ENCODE results near the gene C1GALT1.
A peak's percentile ranks its signal among the peaks of the same experiment; 100 is the strongest.
"Not testable (repeated sequence)": the region's sequence is repeated elsewhere in the genome, so short reads cannot be mapped to it uniquely, and the experiment has no call there.

C1GALT1 gene

DNA sequence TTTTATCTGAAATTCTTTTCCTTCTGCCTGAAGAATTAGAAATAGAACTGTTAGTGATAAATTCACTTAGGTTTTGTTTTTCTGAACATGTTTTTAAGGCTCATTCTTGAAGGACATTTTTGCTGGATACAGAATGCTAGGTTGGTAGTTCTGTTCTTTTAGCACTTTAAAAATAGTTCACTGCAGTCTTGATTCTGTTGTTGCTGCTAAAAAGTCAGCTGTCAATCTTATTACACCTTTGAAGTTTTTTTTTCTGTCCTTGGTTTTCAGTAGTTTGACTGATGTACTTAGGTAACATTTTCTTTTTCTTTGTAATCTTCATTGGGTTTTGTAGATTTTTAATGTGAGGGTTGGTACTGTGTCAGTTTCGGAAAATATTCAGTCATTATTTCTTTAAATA, 48.7 kb downstream of the C1GALT1 start:
- Mint-ChIP-seq H3K4me3 (no peak overlapping the region), H3K4me1 (peaks cover 32% of the 10 kb centered on the region), H3K27ac (no peak overlapping the region), H3K9me3 (peaks cover 13% of the 10 kb centered on the region), H3K36me3 (peaks cover 33% of the 10 kb centered on the region)
- no peak for DNase-seq (ENCODE audit: low spot score in 2 of 2)
- no peak for ATAC-seq

- peaks cover 42% of the 10 kb centered on the region for H3K36me3 Mint-ChIP-seq
- H3K27ac Mint-ChIP-seq, result no peak overlapping the region
- H3K9me3 Mint-ChIP-seq, result peaks cover 13% of the 10 kb centered on the region
- peaks cover 34% of the 10 kb centered on the region for H3K4me1 Mint-ChIP-seq
- H3K4me3 Mint-ChIP-seq, result no peak overlapping the region
- ATAC-seq (no peak), DNase-seq (ENCODE audit: low spot score in 2 of 2) (no peak)
These were observed 49.5 kb downstream of the C1GALT1 start for GRCh38 chr7:7231865-7232264.

DNA sequence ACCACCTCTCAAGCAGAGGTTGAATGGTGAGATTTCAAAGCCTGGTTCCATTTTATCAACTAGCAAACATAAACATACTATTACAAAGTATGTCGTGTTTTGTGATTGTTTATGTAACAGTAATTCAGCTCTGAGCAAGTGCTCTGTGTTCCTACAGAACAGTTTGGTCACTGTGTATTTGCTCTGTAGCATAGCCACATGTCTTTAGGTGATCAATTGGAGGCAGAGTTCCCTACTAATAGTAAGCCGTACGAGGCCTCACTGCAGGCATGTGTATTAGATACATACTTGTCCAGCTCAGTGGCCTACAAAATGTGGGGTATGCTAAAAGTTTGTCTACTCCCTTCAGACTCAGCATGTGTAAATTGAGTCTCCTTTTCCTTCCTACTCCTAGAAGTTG, 53.0 kb downstream of the C1GALT1 start:
- H3K4me3 Mint-ChIP-seq, result no peak overlapping the region
- peaks cover 10% of the 10 kb centered on the region for H3K9me3 Mint-ChIP-seq
- DNase-seq (ENCODE audit: low spot score in 2 of 2), result no peak
- no peak overlapping the region for H3K27ac Mint-ChIP-seq
- no peak for ATAC-seq
- H3K4me1 Mint-ChIP-seq, result peaks cover 19% of the 10 kb centered on the region
- peaks cover 71% of the 10 kb centered on the region for H3K36me3 Mint-ChIP-seq

DNA sequence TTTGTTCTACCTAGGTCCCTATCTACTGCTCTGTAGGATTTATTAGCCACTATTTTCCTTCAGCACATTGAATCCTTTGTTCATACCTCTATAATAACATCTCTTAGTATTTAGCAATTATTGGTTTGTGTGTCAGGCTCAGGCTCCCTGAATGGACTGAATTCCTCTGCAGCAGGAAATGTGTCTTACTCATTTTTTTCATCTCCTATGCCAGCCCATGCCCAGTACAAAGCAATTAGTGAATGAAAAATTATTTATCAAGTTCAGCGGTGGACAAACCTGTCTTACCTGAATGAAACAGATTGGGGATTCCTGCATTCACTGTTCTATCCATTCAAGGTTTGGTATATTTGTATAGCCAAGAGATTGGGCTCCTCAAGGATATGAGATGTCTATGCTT, 53.7 kb downstream of the C1GALT1 start:
- ATAC-seq, result no peak
- Mint-ChIP-seq H3K4me1 (peaks cover 19% of the 10 kb centered on the region), H3K4me3 (no peak overlapping the region), H3K9me3 (peaks cover 6% of the 10 kb centered on the region), H3K36me3 (peaks cover 68% of the 10 kb centered on the region), H3K27ac (no peak overlapping the region)
- no peak for DNase-seq (ENCODE audit: low spot score in 2 of 2)

DNA sequence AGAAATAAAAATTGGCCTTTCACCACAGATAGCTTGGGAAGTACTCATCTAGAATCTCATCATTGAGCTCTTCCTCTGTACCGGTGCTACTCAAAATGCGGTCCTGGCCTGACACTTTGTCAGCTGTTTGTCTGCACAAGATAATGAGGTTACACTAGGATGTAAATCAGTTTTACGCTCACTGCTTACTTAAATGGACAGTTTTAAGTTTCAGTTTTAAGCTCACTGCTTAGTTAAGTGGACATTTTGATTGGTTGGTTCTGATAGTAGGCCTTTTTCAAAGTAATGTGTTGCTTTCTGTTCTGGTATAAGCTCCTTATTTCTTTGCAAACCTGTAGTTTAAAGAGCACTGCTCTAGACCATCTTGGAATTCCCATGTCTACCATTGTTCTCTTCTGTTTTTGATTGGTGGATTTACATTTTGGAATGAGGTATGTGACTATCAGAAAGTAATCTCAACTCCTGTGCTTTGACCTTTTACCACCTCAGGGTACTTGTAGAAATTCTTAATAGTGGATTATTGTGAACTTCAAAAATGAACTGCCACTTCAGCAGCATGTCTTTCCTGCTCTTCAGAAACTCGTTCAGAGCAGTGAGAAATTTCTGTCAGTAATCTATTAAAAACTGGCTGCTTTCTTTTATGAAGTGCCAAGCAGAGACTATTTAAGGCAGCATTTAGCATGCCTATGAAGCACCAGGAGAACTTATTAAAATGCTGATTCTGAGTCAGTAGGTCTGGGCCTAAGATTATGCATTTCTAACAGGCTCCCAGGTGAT, 55.0 kb downstream of the C1GALT1 start:
- Mint-ChIP-seq H3K4me1 (peaks cover 16% of the 10 kb centered on the region), H3K9me3 (no peaks in the 10 kb centered on the region), H3K4me3 (no peak overlapping the region), H3K27ac (no peak overlapping the region), H3K36me3 (peaks cover 61% of the 10 kb centered on the region)
- no peak for ATAC-seq
- no peak for DNase-seq (ENCODE audit: low spot score in 2 of 2)

DNA sequence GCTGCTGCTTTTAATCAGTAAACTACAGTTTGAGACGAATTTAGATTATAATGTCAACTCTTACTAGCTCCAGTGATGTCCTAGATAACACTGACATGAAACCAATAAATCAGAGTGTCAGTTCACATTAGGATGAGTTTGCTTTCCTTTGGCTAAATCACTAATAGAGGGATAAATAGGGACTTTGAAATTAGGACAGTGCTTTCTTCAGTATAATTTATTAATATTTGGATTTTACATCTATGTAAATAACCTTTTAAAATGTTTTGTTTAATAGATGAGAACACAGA, 55.6 kb downstream of the C1GALT1 start:
- peaks cover 66% of the 10 kb centered on the region for H3K36me3 Mint-ChIP-seq
- no peak overlapping the region for H3K27ac Mint-ChIP-seq
- DNase-seq (ENCODE audit: low spot score in 2 of 2) (no peak), ATAC-seq (no peak)
- H3K4me1 Mint-ChIP-seq, result peaks cover 19% of the 10 kb centered on the region
- no peak overlapping the region for H3K4me3 Mint-ChIP-seq
- H3K9me3 Mint-ChIP-seq, result no peaks in the 10 kb centered on the region

DNA sequence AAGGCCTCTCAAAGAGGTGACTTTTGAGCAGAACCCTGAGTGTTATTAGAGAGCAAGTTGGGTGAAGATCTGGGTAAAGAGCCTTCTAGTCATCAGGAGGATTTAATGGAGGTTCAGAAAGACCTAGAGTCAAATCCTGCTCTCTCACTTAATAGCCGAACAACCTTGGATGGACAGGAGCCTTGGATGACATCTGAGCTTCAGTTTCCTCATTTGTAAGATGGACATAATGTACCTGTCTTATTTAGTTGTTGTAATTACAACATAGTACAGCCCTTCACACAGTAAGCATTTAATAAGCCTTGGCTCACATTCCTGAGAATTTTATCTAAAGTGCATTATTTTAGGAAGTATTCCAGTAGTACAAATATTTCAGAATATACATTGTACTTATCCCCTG, 57.0 kb downstream of the C1GALT1 start:
- H3K9me3 Mint-ChIP-seq, result no peaks in the 10 kb centered on the region
- peak overlapping the region; percentile 56 for H3K27ac Mint-ChIP-seq
- peaks cover 13% of the 10 kb centered on the region for H3K4me1 Mint-ChIP-seq
- no peak overlapping the region for H3K4me3 Mint-ChIP-seq
- ATAC-seq, result no peak
- DNase-seq (ENCODE audit: low spot score in 2 of 2), result no peak
- peaks cover 76% of the 10 kb centered on the region for H3K36me3 Mint-ChIP-seq

DNA sequence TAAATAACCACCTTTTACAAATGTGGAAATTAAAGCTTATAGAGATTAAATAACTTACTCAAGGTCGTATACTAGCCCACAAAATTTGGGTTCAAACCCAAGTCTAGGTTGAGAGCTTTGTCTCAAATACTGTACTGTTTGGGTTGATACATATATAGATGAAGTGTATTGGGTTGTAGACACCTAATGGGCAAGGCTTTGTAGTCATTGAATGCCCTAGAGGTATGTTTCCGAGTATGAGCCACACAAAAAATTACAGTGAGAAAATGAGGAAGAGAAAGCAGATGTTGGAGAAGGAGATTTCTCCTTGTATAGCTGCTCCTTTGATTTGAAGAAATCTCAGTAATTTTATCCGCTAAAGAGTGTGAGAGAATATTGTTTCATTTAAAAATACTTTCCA, 60.6 kb downstream of the C1GALT1 start:
- no peak for ATAC-seq
- peaks cover 47% of the 10 kb centered on the region for H3K36me3 Mint-ChIP-seq
- H3K4me3 Mint-ChIP-seq, result no peak overlapping the region
- H3K4me1 Mint-ChIP-seq, result peaks cover 6% of the 10 kb centered on the region
- H3K9me3 Mint-ChIP-seq, result no peaks in the 10 kb centered on the region
- DNase-seq (ENCODE audit: low spot score in 2 of 2), result no peak
- H3K27ac Mint-ChIP-seq, result no peak overlapping the region

DNA sequence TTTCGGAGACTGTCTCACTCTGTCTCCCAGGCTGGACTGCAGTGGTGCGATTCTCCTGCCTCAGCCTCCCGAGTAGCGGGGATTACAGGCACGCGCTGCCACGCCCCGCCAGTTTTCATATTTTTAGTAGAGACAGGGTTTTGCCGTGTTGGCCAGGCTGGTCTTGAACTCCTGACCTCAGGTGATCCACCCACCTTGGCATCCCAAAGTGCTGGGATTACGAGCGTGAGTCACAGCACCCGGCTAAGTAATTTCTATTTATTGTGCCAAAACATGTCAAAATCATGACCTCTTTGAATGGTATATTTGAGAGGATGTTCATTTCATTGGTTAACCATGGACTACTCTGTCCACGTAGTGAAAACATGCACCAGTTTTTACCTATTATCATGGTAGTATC, 62.9 kb downstream of the C1GALT1 start:
- not testable (repeated sequence) for DNase-seq (ENCODE audit: low spot score in 2 of 2); ATAC-seq; H3K9me3 Mint-ChIP-seq; H3K27ac Mint-ChIP-seq; H3K4me1 Mint-ChIP-seq; H3K4me3 Mint-ChIP-seq
- H3K36me3 Mint-ChIP-seq, result peaks cover 27% of the 10 kb centered on the region

DNA sequence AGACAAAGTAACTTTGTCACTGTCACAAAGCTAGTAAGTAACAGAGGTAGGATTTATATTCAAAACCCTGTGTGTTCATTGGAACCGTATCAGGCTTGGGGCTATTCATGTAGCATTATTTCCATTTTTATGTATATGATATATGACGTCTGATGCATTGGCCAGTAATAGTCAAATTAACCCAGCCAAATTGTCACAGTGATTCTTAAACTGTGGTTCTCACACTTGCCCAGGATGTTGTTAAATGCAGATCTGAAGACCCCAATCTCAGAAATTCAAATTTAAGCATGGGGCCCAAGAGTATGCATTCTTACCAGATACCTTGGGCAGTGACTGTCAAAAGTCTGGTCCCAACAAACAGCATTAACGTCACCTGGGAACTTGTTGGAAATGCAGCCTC, 63.9 kb downstream of the C1GALT1 start:
- Mint-ChIP-seq H3K36me3 (peaks cover 30% of the 10 kb centered on the region), H3K9me3 (no peaks in the 10 kb centered on the region), H3K4me1 (peaks cover 6% of the 10 kb centered on the region), H3K27ac (no peak overlapping the region), H3K4me3 (no peak overlapping the region)
- no peak for DNase-seq (ENCODE audit: low spot score in 2 of 2)
- ATAC-seq, result no peak

DNA sequence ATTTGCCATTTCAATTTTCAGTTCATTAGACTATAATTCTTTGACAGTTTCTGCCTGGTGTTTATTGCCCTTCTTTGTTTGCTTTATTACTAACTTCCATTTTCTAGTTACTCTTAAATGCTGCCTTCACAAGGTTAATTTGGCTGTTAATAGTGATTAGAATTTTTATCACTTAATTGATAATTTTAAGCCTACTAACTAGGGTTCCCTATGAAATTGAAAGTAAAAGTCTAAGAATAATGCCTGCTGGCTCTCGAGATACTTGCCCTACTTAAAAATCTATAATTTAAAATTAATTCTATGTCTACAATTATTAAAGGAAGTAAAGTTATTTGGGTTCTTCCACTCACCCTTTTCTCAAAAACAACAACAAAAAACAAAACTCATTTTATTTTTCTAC, 65.3 kb downstream of the C1GALT1 start:
- Mint-ChIP-seq H3K4me1 (peaks cover 2% of the 10 kb centered on the region), H3K9me3 (no peaks in the 10 kb centered on the region), H3K27ac (peak overlapping the region; percentile 78), H3K36me3 (peaks cover 29% of the 10 kb centered on the region), H3K4me3 (no peak overlapping the region)
- DNase-seq (ENCODE audit: low spot score in 2 of 2), result no peak
- ATAC-seq, result no peak

GRCh38 chr7:7249814-7250213, 67.5 kb downstream of the C1GALT1 start:
- no peak overlapping the region for H3K4me3 Mint-ChIP-seq
- H3K9me3 Mint-ChIP-seq, result no peaks in the 10 kb centered on the region
- H3K36me3 Mint-ChIP-seq, result peaks cover 8% of the 10 kb centered on the region
- no peaks in the 10 kb centered on the region for H3K4me1 Mint-ChIP-seq
- H3K27ac Mint-ChIP-seq, result no peak overlapping the region
- DNase-seq (ENCODE audit: low spot score in 2 of 2) (no peak), ATAC-seq (no peak)

DNA sequence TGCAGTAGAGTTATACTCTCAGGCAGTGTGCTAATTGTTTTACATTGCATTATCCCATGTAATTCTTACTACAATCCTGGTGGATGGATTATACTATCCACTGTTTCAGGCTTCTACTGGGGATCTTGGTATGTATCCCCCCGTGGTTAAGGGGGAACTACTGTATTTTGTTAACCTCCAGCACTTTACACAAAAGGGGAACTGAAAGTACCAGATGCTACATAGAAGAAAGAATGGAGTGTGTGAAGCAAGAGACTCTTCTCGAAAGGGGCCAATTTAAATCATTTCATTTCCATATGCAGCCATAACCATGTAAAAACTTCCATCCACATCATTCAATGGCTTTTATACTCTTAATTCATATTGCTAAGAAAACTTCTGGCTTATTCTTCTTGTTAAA, 69.4 kb downstream of the C1GALT1 start:
- no peak for ATAC-seq
- Mint-ChIP-seq H3K4me3 (no peak overlapping the region), H3K4me1 (peaks cover 1% of the 10 kb centered on the region), H3K9me3 (no peaks in the 10 kb centered on the region), H3K36me3 (peaks cover 8% of the 10 kb centered on the region), H3K27ac (no peak overlapping the region)
- DNase-seq (ENCODE audit: low spot score in 2 of 2), result no peak

GRCh38 chr7:7254319-7254718, 72.0 kb downstream of the C1GALT1 start:
- DNase-seq (ENCODE audit: low spot score in 2 of 2) (no peak), ATAC-seq (no peak)
- no peaks in the 10 kb centered on the region for H3K9me3 Mint-ChIP-seq
- H3K4me1 Mint-ChIP-seq, result peaks cover 22% of the 10 kb centered on the region
- no peak overlapping the region for H3K27ac Mint-ChIP-seq
- peaks cover 12% of the 10 kb centered on the region for H3K36me3 Mint-ChIP-seq
- no peak overlapping the region for H3K4me3 Mint-ChIP-seq

DNA sequence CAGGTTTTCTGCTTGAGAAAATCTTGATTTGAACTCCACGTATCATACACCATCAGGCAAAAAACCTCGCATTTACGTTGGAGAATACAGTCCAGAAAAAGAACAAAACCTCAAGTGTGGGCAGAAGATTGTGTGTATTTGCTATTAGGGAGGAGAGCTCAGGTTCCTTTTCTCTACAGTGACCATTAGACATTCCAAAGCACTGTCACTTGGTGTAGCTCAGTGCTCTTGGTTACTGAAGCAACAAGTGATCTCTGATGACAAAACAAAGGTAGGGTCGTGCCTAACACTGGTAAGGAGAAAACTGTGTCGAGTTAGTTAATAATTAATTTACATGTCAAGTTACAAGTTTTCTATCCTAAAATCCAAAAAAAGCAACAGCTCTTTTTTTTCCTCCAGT, 72.6 kb downstream of the C1GALT1 start:
- DNase-seq (ENCODE audit: low spot score in 2 of 2) (no peak), ATAC-seq (no peak)
- Mint-ChIP-seq H3K27ac (no peak overlapping the region), H3K4me1 (peaks cover 26% of the 10 kb centered on the region), H3K9me3 (no peaks in the 10 kb centered on the region), H3K4me3 (no peak overlapping the region), H3K36me3 (peaks cover 14% of the 10 kb centered on the region)

DNA sequence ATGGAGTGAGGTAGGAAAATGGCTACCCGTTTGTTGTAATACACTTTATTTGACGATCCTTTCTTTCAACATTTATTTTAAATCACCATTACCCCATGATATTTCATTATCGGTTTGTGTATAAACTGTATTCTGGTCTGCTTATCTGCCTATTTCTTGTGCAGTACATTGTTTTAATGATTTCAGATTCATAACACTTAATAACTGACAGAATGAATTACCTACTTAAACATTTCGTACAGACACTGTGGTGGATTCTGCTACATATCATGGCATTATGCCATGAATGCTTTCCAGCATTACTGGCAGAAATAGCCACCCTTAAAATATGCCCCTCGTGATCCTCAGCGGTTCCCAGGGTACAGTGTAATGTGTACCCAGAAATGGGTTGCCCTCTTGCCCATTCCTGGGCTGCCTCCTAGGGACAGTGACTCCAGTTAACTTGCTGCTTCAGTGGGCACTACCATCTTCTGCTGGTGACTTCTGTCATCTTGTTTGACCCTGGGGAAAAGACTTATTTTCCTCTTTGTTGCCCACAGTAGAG, 74.5 kb downstream of the C1GALT1 start:
- no peak for ATAC-seq
- DNase-seq (ENCODE audit: low spot score in 2 of 2), result no peak
- Mint-ChIP-seq H3K4me1 (peaks cover 26% of the 10 kb centered on the region), H3K9me3 (no peaks in the 10 kb centered on the region), H3K4me3 (no peak overlapping the region), H3K27ac (peak overlapping the region; percentile 44), H3K36me3 (peaks cover 6% of the 10 kb centered on the region)

All from stimulated activated effector memory CD8-positive, alpha-beta T cell treated with anti-CD3 and anti-CD28 coated beads, Interleukin-12 subunit alpha, Interleukin-12 subunit beta, amount 100 ng/mL, for 72 hours (primary cell).